ENCODE measurements around the gene GFOD1. TPM values are rescaled to one million over a fixed set of nuclear protein-coding genes. Genes with fewer than 3 reads are reported as not detected.
"Not testable (repeated sequence)": the region's sequence is repeated elsewhere in the genome, so short reads cannot be mapped to it uniquely, and the experiment has no call there.

The GFOD1 gene
- total RNA-seq, 1 donor from 2014 or later = 2.8 TPM

DNA sequence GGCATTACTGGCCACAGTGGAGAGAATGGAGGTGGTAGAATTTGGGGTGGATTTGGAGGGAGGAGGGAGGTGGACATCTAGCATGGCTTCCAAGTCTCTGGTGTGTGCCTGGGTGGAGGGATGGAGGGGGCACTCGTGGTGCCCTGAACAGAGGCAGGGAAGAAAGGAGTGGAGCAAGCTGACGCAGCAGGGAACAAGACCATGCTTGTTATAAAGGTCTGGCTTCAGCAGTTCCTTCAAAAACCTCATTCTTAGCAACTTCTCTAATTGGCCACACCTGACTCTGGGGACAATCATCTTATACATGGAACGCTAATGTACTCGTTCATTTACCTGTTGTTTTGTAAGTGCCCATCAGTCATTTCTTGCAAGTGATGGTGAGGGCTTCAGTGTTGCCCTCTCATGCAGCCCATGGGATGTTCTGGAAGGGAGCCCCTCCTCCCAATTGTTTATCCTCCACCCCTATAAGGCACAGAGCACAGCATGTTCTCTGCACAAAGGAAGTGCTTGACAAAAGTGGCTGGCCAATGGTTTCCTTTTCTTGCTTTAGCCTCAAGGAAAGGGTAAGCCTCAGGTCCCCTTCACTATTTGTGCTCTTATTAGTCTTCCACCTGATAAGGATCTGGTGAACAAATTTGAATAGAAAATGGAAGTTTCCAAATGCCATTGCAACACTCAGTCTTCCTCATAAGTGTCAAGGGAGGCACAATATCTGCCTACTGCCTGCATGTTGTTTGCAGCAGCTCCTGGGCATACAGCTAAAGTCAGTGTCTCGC, 39.3 kb downstream of the GFOD1 start:
- intact Hi-C loops (cut with micrococcal nuclease) = no loop called here

GRCh38 chr6:13446381-13446780, 41.0 kb downstream of the GFOD1 start:
- intact Hi-C loops (cut with micrococcal nuclease) = no loop called here

DNA sequence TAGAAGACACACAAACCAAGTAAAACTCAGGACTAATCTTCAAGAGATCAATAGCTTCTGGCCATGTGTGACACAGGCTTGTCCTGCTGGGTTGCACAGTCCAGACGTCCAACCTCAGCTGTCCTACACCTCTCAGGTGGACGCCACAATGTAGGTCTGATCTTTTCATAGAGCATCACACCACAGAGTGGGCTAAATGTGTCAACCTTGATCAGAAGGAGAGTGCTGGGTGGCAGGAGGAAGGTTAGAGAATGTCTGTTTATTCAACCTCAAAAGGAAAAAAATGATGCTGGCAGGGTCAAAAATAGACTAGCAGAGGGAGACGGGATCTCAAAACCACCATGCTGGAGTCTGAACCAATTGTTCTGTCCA, 41.7 kb downstream of the GFOD1 start:
- intact Hi-C loops (cut with micrococcal nuclease) = no loop called here

GRCh38 chr6:13445005-13445743, 42.2 kb downstream of the GFOD1 start:
- intact Hi-C loops (cut with micrococcal nuclease) = no loop called here

DNA sequence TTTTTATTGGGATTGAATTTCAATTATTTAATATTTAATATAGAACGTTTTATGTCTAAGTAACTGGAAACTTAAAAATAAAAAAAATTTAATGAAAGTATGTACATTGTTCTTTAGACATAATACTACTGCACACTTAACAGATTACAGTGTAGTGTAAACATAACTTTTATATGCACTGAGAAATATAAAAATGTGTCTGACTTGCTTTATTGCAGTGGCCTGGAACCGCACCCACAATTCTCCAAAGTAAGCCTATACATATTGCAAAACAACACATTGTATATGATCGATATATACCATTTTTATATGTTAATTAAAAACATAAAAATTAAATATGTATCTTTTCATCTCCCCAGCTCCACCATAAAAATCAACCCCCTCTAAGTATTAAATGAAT, 42.8 kb downstream of the GFOD1 start:
- intact Hi-C loops (cut with micrococcal nuclease) = no loop called here

DNA sequence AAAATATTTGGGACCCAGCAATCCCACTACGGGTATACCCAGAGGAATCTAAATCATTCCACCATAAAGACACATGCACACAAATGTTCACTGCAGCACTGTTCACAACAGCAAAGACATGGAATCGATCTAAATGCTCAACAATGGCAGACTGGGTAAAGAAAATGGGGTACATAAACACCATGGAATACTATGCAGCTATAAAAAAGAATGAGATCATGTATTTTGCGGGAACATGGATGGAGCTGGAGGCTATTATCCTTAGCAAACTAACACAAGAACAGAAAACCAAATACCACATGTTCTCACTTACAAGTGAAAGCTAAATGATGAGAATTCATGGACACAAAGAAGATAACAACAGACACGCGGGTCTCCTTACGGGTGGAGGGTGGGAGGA, 43.4 kb downstream of the GFOD1 start:
- intact Hi-C loops (cut with micrococcal nuclease) = not testable (repeated sequence)

- intact Hi-C loops (cut with micrococcal nuclease) = no loop called here
Measured at GRCh38 chr6:13441778-13442177, 45.6 kb downstream of the GFOD1 start.

GRCh38 chr6:13439644-13440043, 47.8 kb downstream of the GFOD1 start:
- intact Hi-C loops (cut with micrococcal nuclease) = no loop called here

GRCh38 chr6:13438126-13438525, 49.3 kb downstream of the GFOD1 start:
- intact Hi-C loops (cut with micrococcal nuclease) = no loop called here

DNA sequence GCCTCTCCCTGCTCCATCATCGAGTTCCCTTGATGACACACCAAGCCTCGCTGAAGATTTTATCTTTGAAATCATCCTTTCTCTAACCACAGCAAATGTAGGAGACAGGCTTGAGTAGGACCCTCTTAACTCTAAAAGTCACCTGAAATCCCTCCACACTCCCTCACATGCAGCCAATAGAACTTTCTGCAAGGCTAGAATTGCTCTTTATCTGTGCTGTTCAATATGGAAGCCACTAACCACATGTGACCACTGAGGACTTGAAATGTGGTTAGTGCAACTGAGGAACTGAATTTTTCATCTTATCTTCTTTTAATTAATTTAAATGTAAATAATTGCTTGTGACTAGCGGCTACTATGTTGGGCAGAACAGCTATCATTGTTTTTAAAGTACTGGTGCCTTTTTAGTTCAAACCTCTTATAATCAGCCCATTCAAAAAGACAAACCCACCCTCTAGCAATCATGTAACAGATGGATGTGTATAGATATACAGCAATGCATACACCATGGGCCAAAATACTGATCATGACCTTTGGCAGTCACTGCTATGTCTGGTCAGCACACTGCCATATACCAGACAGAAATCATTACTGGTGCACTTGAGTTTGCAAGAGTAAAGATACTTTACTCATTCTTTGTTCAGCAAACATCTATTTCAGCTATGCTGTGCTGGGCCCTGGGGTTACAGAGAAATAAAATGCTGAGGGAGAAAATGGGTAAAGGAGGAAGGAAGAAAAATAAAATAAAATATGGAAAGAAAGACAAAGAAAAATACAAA, 50.0 kb downstream of the GFOD1 start:
- intact Hi-C loops (cut with micrococcal nuclease) = no loop called here

GRCh38 chr6:13436399-13437217, 50.8 kb downstream of the GFOD1 start:
- intact Hi-C loops (cut with micrococcal nuclease) = no loop called here

DNA sequence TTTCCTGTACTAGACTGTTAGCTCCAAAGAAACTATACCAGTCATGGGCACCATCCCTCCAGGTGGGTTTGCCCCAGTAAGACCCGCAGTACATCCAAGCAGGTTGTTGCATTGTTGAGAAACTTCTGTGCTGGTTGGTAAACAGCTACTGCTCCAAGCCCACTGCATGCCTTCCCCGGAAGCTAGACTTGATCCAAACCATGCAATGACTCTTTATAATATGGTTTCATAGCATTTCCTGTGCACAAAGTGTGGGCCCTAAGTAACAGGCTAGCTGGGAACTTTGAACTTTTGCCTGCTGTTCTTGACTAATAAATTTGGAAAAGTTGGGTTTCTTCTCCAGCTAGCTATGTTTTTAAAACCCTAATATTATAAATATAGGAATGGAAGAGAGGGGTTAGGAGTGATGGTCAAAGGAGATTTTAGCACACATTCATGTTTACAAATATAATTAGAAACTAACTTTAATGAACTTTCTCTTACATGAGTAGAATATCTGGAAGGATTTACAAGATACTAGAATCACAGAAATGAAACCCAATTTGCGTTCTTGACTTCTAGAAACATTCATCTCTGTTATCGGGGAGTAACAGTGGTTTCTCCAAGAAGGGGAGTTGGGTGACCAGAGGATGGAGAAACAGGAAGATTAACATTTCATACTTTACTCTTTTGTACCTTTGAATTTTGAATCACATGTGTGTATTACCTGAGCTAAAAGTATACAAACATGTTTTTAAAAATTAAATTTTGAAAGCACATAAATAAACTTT, 51.7 kb downstream of the GFOD1 start:
- intact Hi-C loops (cut with micrococcal nuclease) = no loop called here

DNA sequence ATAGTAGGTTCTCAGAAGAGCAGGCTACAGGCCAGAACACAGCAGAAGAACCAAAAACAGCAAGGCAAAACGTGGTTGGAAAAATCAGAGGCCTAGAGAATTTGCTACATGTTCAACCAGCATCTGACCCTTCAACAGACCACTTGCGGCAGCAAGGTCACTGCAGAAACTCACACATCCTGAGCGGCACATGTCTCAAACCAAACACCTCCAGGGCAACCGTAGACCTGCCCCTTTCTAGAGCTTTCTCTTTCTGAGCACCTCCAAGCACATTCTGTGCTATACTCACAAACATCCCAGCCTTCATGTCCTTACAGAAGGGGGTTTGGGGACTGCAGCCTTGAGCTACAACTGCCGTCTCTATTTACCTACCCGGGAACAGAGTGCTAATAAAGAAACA, 52.6 kb downstream of the GFOD1 start:
- intact Hi-C loops (cut with micrococcal nuclease) = no loop called here

DNA sequence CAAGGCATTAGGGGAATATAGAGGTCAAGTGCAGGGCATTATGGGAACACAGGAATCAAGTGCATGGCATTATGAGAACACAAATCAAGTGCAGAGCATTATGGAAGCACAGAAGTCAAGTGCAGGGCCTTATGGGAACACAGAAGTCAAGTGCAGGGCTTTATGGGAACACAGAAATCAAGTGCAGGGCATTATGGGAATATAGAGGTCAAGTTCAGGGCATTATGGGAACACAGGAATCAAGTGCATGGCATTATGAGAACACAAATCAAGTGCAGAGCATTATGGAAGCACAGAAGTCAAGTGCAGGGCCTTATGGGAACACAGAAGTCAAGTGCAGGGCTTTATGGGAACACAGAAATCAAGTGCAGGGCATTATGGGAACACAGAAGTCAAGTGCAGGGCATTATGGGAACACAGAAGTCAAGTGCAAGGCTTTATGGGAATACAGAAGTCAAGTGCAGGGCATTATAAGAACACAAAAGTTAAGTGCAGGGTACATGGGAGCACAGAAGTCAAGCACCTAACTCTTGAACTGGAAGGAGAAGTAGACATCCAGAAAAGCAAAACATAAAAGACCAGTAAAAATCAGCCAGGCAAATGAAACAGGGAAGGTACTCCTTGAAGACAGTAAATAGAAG, 53.1 kb downstream of the GFOD1 start:
- intact Hi-C loops (cut with micrococcal nuclease) = not testable (repeated sequence)

GRCh38 chr6:13433709-13434121, 53.7 kb downstream of the GFOD1 start:
- intact Hi-C loops (cut with micrococcal nuclease) = loop anchor here (2.0 kb wide), 1 partner anchor 379 kb away; no protein-coding TSS in a partner anchor

- intact Hi-C loops (cut with micrococcal nuclease) = loop anchor here (2.0 kb wide), 1 partner anchor 380 kb away; no protein-coding TSS in a partner anchor
Measured at GRCh38 chr6:13432526-13433184, 54.7 kb downstream of the GFOD1 start.

- intact Hi-C loops (cut with micrococcal nuclease) = loop anchor here (2.0 kb wide), 1 partner anchor 381 kb away; no protein-coding TSS in a partner anchor
Measured at GRCh38 chr6:13431861-13432465, 55.4 kb downstream of the GFOD1 start.

DNA sequence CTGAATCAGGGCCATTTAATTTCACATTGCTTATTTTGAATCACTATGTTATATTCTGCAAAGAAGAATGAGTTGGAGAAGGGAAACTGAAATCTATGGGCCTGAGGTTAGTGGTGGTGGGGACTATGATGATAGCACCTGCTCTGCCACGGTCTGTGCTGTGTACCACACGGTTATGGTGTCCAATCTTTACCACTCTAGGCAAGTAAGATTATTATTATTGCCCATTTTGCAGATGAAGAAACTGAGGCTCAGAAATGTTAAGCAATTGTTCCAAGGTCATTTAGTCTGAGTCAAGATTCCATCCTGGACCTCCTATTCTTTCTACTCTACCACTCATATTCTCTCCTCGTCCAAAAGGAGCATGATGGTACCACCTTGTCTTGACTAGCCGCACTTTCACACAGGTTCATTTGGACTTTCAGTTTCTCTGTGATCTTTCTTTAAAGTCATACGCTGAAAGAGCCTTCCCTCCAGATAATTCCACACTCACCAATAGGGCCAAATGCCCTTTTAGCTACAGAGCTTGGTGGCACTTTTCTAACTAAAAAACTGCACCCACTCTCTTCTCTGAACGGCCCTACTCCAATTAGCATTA, 56.2 kb downstream of the GFOD1 start:
- intact Hi-C loops (cut with micrococcal nuclease) = no loop called here

Data from T-helper 1 cell treated with Interleukin-12 subunit alpha and Interleukin-12 subunit beta and Interleukin-4 antibody, amounts not matched to agents 30 ng/mL and 1 ng/mL, for 36 hours (primary cell).